Measurements from ENCODE around the gene NFATC1. TPM values are rescaled to one million over a fixed set of nuclear protein-coding genes. Genes with fewer than 3 reads are reported as not detected.

NFATC1 gene
- polyA plus RNA-seq, 1 of the 3 experiments (the other 2 are of a cell fraction) = 0.02 TPM

DNA sequence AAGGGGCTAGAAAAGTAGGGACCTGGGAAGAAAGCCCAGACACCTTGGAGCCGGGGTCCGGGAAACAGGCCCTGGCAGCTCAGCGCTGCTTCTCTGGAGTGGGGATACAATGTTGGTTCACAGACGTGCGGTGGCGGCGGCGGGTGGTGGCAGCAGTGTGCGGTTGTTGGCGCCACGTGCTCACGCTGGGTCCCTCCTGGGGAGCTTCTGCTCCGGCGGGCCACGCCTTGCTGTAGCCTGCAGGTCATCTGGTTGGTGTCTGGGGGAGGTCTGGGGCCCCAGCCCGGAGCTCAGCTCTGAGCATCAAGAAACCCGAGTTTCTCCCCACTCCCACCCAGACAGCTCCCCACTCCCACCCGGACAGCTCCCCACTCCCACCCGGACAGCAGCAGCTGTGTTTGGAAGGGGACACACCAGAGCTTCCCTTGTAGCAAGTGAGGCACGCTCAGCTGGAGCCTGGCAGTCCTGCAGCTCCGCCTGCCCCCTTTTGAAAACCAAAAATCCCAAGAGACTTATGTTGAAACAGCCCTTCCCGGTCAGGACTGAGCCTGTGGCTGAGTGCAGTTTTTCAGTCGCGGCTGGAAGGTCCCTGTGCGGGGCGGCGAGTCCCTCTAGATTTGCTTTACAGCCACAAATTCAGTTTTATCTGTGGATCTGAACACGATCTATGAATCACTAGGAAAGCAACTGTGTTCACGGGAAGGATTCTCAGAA, 46.9 kb downstream of the NFATC1 start:
- H3K4me2 ChIP-seq = no peak overlapping the region
- H3K9ac ChIP-seq = no peak overlapping the region
- no peaks in the 10 kb centered on the region for H3K36me3 ChIP-seq (replicated peaks in 1 of 2; ENCODE audit: control insufficient read depth in 1 of 2, insufficient read depth in 2 of 2, low read length in 1 of 2)
- no peaks in the 10 kb centered on the region for H4K20me1 ChIP-seq (ENCODE audit: insufficient read depth)
- peaks cover 99% of the 10 kb centered on the region for H3K27me3 ChIP-seq (ENCODE audit: insufficient read depth)
- no peaks in the 10 kb centered on the region for H3K79me2 ChIP-seq (ENCODE audit: insufficient read depth)
- H3K4me1 ChIP-seq (ENCODE audit: control insufficient read depth in 1 of 2, insufficient read depth in 2 of 2, low read depth in 1 of 2, low read length in 1 of 2) = no peaks in the 10 kb centered on the region
- H2AFZ ChIP-seq (ENCODE audit: low read depth) = no peak overlapping the region
- POLR2A ChIA-PET = no interaction called here
- no peak overlapping the region for H3K4me3 ChIP-seq (ENCODE audit: low read depth in 2 of 2, low read length in 1 of 2)
- H3K9me3 ChIP-seq = no peaks in the 10 kb centered on the region
- H3F3A ChIP-seq (replicated peaks; ENCODE audit: insufficient read depth) = no peaks in the 10 kb centered on the region
- CTCF ChIA-PET = interaction anchor here (0.9 kb wide), 2 partner anchors 11 to 61 kb away, joined by 3 to 4 read pairs; no protein-coding TSS in a partner anchor
- WGBS (ENCODE audit: low lambda C conversion rate) = 25% methylated on average over 16 of the region's 29 CpGs
- DNase-seq = no peak
- H3K9me2 ChIP-seq = no peaks in the 10 kb centered on the region
- TF ChIP-seq TCF12 (IDR thresholded peaks at IDR 0.05) (no peak), FOSL2 (IDR thresholded peaks at IDR 0.05; ENCODE audit: borderline replicate concordance, low read depth) (no peak), RFX5 (IDR thresholded peaks at IDR 0.05; ENCODE audit: low read length) (no peak), NRF1 (IDR thresholded peaks at IDR 0.05; ENCODE audit: low read depth, low read length) (no peak), RAD21 (IDR thresholded peaks at IDR 0.05; ENCODE audit: low read length) (no peak), SIN3A (IDR thresholded peaks at IDR 0.05; ENCODE audit: borderline replicate concordance, low read depth, low read length) (no peak), CHD2 (IDR thresholded peaks at IDR 0.05; ENCODE audit: low read length, partially characterized antibody) (no peak), FOXJ3 (CRISPR knock-in tag; IDR thresholded peaks at IDR 0.05) (no peak), ELF1 (IDR thresholded peaks at IDR 0.05) (no peak), GABPA (IDR thresholded peaks at IDR 0.05; ENCODE audit: low read depth) (no peak), YY1 (IDR thresholded peaks at IDR 0.05; ENCODE audit: low read depth) (no peak), JUND (IDR thresholded peaks at IDR 0.05) (no peak), GATA2 (CRISPR knock-in tag; IDR thresholded peaks at IDR 0.05) (no peak), MXI1 (IDR thresholded peaks at IDR 0.05; ENCODE audit: low read depth, low read length) (no peak), RXRA (IDR thresholded peaks at IDR 0.05; ENCODE audit: borderline replicate concordance, low read depth) (no peak), SMC3 (IDR thresholded peaks at IDR 0.05; ENCODE audit: low read depth, low read length) (no peak)
- TF ChIP-seq, protein P1, sequence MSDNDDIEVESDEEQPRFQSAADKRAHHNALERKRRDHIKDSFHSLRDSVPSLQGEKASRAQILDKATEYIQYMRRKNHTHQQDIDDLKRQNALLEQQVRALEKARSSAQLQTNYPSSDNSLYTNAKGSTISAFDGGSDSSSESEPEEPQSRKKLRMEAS (IDR thresholded peaks at IDR 0.05; ENCODE audit: low read depth) = no peak
- TF ChIP-seq, protein P2, sequence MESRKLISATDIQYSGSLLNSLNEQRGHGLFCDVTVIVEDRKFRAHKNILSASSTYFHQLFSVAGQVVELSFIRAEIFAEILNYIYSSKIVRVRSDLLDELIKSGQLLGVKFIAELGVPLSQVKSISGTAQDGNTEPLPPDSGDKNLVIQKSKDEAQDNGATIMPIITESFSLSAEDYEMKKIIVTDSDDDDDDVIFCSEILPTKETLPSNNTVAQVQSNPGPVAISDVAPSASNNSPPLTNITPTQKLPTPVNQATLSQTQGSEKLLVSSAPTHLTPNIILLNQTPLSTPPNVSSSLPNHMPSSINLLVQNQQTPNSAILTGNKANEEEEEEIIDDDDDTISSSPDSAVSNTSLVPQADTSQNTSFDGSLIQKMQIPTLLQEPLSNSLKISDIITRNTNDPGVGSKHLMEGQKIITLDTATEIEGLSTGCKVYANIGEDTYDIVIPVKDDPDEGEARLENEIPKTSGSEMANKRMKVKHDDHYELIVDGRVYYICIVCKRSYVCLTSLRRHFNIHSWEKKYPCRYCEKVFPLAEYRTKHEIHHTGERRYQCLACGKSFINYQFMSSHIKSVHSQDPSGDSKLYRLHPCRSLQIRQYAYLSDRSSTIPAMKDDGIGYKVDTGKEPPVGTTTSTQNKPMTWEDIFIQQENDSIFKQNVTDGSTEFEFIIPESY (IDR thresholded peaks at IDR 0.05; ENCODE audit: borderline replicate concordance, low read depth) = no peak
- TF ChIP-seq, protein P3, sequence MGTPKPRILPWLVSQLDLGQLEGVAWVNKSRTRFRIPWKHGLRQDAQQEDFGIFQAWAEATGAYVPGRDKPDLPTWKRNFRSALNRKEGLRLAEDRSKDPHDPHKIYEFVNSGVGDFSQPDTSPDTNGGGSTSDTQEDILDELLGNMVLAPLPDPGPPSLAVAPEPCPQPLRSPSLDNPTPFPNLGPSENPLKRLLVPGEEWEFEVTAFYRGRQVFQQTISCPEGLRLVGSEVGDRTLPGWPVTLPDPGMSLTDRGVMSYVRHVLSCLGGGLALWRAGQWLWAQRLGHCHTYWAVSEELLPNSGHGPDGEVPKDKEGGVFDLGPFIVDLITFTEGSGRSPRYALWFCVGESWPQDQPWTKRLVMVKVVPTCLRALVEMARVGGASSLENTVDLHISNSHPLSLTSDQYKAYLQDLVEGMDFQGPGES (IDR thresholded peaks at IDR 0.05; ENCODE audit: low read depth, low read length) = no peak
- H3K27ac ChIP-seq (ENCODE audit: low read depth in 2 of 2, low read length in 1 of 2) = no peak overlapping the region
